Esophagus squamous epithelium (tissue), 5 donors: ENCODE measurements around the gene EVI2B. TPM values are rescaled to one million over a fixed set of nuclear protein-coding genes. Genes with fewer than 3 reads are reported as not detected.
"Not testable (repeated sequence)": the region's sequence is repeated elsewhere in the genome, so short reads cannot be mapped to it uniquely, and the experiment has no call there.

ENCODE experiments used
- DNase-seq: peaks from one replicate; lab custom pipeline; 2025; lab: John Stamatoyannopoulos, UW
- H3K27ac ChIP-seq, 4 donors: fragments of 200-600 bp; sonication (generic); one replicate each; pipeline ENCODE4 v1.5.1; 2016 to 2019; ENCODE audit warnings: mild to moderate bottlenecking in 1 of 4
- H3K27me3 ChIP-seq, 4 donors: fragments of 200-600 bp; sonication (generic); 1 replicate in 3 of 4; 2 replicates in 1 of 4; pipeline versions ENCODE4 v1.5.1 to v1.6.0; 2017 to 2021; ENCODE audit warnings: antibody characterized with exemption in 1 of 4
- H3K36me3 ChIP-seq, 3 donors: fragments of 200-600 bp; sonication (generic); one replicate each; pipeline ENCODE4 v1.5.1; 2016 to 2019
- H3K4me1 ChIP-seq, 3 donors: fragments of 200-600 bp; sonication (generic); one replicate each; pipeline ENCODE4 v1.5.1; 2017 to 2019
- H3K4me3 ChIP-seq, 4 donors: fragments of 200-600 bp; sonication (generic); 1 replicate in 3 of 4; 2 replicates in 1 of 4; pipeline ENCODE4 v1.5.1; 2016 to 2019; ENCODE audit warnings: mild to moderate bottlenecking in 2 of 4, moderate library complexity in 1 of 4
- H3K9me3 ChIP-seq, 3 donors: fragments of 200-600 bp; sonication (generic); one replicate each; pipeline ENCODE4 v1.5.1; 2016 to 2019
- CTCF ChIP-seq, 6 experiments: fragments of 450-650 bp in 4 of 6; fragments of 200-600 bp in 2 of 6; sonication (generic) in 2 of 6; IDR thresholded peaks; one replicate each; pipeline ENCODE4 v1.5.1; 2016 to 2019; ENCODE audit warnings: antibody characterized with exemption in 6 of 6, mild to moderate bottlenecking in 4 of 6, moderate library complexity in 4 of 6
- POLR2A ChIP-seq, 4 donors: fragments of 450-650 bp; IDR thresholded peaks; one replicate each; pipeline ENCODE4 v1.6.1; 2017; ENCODE audit warnings: antibody characterized with exemption in 4 of 4, mild to moderate bottlenecking in 4 of 4, moderate library complexity in 3 of 4
- WGBS, 2 donors: methylation state at CpG; one replicate each; pipeline ENCODE4 v1.1.5; 2018; 5-methylcytosine and 5-hydroxymethylcytosine counted together
- intact Hi-C: fragments of 100-400 bp; cut with DNase I; formaldehyde crosslinking; loops from one replicate; pipeline ENCODE4 v1.15.0; 2022
- total RNA-seq, 4 donors: library from RNA; depleted of rRNA; stranded (reverse); fragments of >200 nt; gene quantifications; one replicate each; pipeline ENCODE4 v1.1.0, GENCODE V29; 2016
- donor health status: DM: yes; HTN: yes; CAD: no.

EVI2B gene
- total RNA-seq, 4 donors from 2014 or later: 1.7 to 13.4 (median 4.2) TPM

GRCh38 chr17:31293581-31293980 is 20.3 kb downstream of the EVI2B start:
- no peak overlapping the region for H3K4me3 ChIP-seq
- no peaks in the 10 kb centered on the region for H3K27me3 ChIP-seq
- DNase-seq: no peak
- intact Hi-C loops: no loop called here
- peaks cover 0 to 6% (median 0%) of the 10 kb centered on the region in 3 donors for H3K36me3 ChIP-seq
- H3K9me3 ChIP-seq: no peaks in the 10 kb centered on the region
- TF ChIP-seq CTCF (IDR thresholded peaks at IDR 0.05): no peak
- no peak for TF ChIP-seq POLR2A (IDR thresholded peaks at IDR 0.05)
- WGBS, 2 donors: 85 to 91% methylated on average over 2 of the region's 2 CpGs
- H3K27ac ChIP-seq: no peak overlapping the region
- no peaks in the 10 kb centered on the region for H3K4me1 ChIP-seq

GRCh38 chr17:31291820-31292219 is 22.0 kb downstream of the EVI2B start:
- H3K4me3 ChIP-seq: no peak overlapping the region
- H3K27ac ChIP-seq: no peak overlapping the region
- no peaks in the 10 kb centered on the region for H3K27me3 ChIP-seq
- H3K36me3 ChIP-seq: peaks cover 0 to 10% (median 0%) of the 10 kb centered on the region in 3 donors
- TF ChIP-seq CTCF (IDR thresholded peaks at IDR 0.05): no peak
- TF ChIP-seq POLR2A (IDR thresholded peaks at IDR 0.05): no peak
- no peaks in the 10 kb centered on the region for H3K4me1 ChIP-seq
- intact Hi-C loops: no loop called here
- H3K9me3 ChIP-seq: no peaks in the 10 kb centered on the region
- no peak for DNase-seq

- Histone ChIP-seq H3K4me1 (no peaks in the 10 kb centered on the region), H3K36me3 (peaks cover 0 to 12% (median 0%) of the 10 kb centered on the region in 3 donors), H3K9me3 (no peaks in the 10 kb centered on the region), H3K27ac (no peak overlapping the region), H3K4me3 (no peak overlapping the region), H3K27me3 (no peaks in the 10 kb centered on the region)
- no peak for DNase-seq
- intact Hi-C loops: no loop called here
- 51 to 71% methylated on average over 3 of the region's 3 CpGs for WGBS, 2 donors
- TF ChIP-seq CTCF (IDR thresholded peaks at IDR 0.05): no peak
- TF ChIP-seq POLR2A (IDR thresholded peaks at IDR 0.05): no peak
Measured at GRCh38 chr17:31289790-31290189, 24.1 kb downstream of the EVI2B start.

GRCh38 chr17:31287932-31288331 is 25.9 kb downstream of the EVI2B start:
- H3K27ac ChIP-seq, H3K4me1 ChIP-seq, H3K4me3 ChIP-seq, H3K9me3 ChIP-seq, intact Hi-C loops, DNase-seq, H3K27me3 ChIP-seq: not testable (repeated sequence)
- peaks cover 0 to 13% (median 0%) of the 10 kb centered on the region in 3 donors for H3K36me3 ChIP-seq
- 100% methylated on average over 1 of the region's 1 CpG for WGBS, 2 donors

GRCh38 chr17:31286587-31286986 is 27.3 kb downstream of the EVI2B start:
- Histone ChIP-seq H3K27ac (no peak overlapping the region), H3K27me3 (no peaks in the 10 kb centered on the region), H3K4me3 (no peak overlapping the region), H3K36me3 (peaks cover 0 to 11% (median 0%) of the 10 kb centered on the region in 3 donors), H3K4me1 (no peaks in the 10 kb centered on the region), H3K9me3 (no peaks in the 10 kb centered on the region)
- intact Hi-C loops: no loop called here
- WGBS, 2 donors: 89 to 95% methylated on average over 1 of the region's 1 CpG
- TF ChIP-seq POLR2A (IDR thresholded peaks at IDR 0.05) (no peak), CTCF (IDR thresholded peaks at IDR 0.05) (no peak)
- DNase-seq: no peak

GRCh38 chr17:31283841-31284240 is 30.0 kb downstream of the EVI2B start:
- H3K27ac ChIP-seq: no peak overlapping the region
- intact Hi-C loops: no loop called here
- TF ChIP-seq POLR2A (IDR thresholded peaks at IDR 0.05): no peak
- TF ChIP-seq CTCF (IDR thresholded peaks at IDR 0.05): no peak
- no peaks in the 10 kb centered on the region for H3K27me3 ChIP-seq
- H3K4me3 ChIP-seq: no peak overlapping the region
- H3K4me1 ChIP-seq: no peaks in the 10 kb centered on the region
- no peak for DNase-seq
- H3K36me3 ChIP-seq: peaks cover 0 to 32% (median 0%) of the 10 kb centered on the region in 3 donors
- H3K9me3 ChIP-seq: no peaks in the 10 kb centered on the region
